Stimulated activated CD8-positive, alpha-beta memory T cell treated with anti-CD3 and anti-CD28 coated beads, Interleukin-4, amount 100 ng/mL, for 1 hour (primary cell): ENCODE data around the gene PRSS12.
A peak's percentile ranks its signal among the peaks of the same experiment; 100 is the strongest.
"Not testable (repeated sequence)": the region's sequence is repeated elsewhere in the genome, so short reads cannot be mapped to it uniquely, and the experiment has no call there.

Source experiments
- DNase-seq, 2 donors: peaks; one replicate each; pipeline ENCODE4 v3.0.0-alpha.2; 2020; ENCODE audit warnings: low read depth in 2 of 2, low spot score in 1 of 2

The PRSS12 gene

GRCh38 chr4:118280501-118281218, 72.1 kb downstream of the PRSS12 start:
- DNase-seq, result no peak

- DNase-seq, result no peak
Measured at GRCh38 chr4:118279920-118280432, 72.8 kb downstream of the PRSS12 start.

GRCh38 chr4:118279328-118279727, 73.5 kb downstream of the PRSS12 start:
- DNase-seq, result no peak

- peak; percentile 89 to 97 for DNase-seq
Measured at GRCh38 chr4:118278473-118279274, 74.1 kb downstream of the PRSS12 start.

- no peak for DNase-seq
Measured at GRCh38 chr4:118277243-118277642, 75.6 kb downstream of the PRSS12 start.

- no peak for DNase-seq
Measured at GRCh38 chr4:118276580-118276979, 76.2 kb downstream of the PRSS12 start.

- no peak for DNase-seq
Measured at GRCh38 chr4:118273642-118274041, 79.2 kb downstream of the PRSS12 start.

GRCh38 chr4:118271788-118272187, 81.0 kb downstream of the PRSS12 start:
- no peak for DNase-seq

GRCh38 chr4:118270492-118270891, 82.3 kb downstream of the PRSS12 start:
- no peak for DNase-seq

GRCh38 chr4:118268780-118269179, 84.0 kb downstream of the PRSS12 start:
- no peak for DNase-seq

- DNase-seq, result not testable (repeated sequence)
Measured at GRCh38 chr4:118266145-118266496, 86.7 kb downstream of the PRSS12 start.

GRCh38 chr4:118265312-118266144, 87.3 kb downstream of the PRSS12 start:
- DNase-seq, result no peak

GRCh38 chr4:118264096-118264495, 88.7 kb downstream of the PRSS12 start:
- no peak for DNase-seq

GRCh38 chr4:118260309-118260708, 92.5 kb downstream of the PRSS12 start:
- DNase-seq, result no peak

GRCh38 chr4:118259111-118259510, 93.7 kb downstream of the PRSS12 start:
- no peak for DNase-seq

- DNase-seq, result no peak
Measured at GRCh38 chr4:118254368-118254767, 98.4 kb downstream of the PRSS12 start.

- DNase-seq, result no peak
Measured at GRCh38 chr4:118249890-118250289, 102.9 kb downstream of the PRSS12 start.

GRCh38 chr4:118237531-118237930, 115.3 kb downstream of the PRSS12 start:
- no peak for DNase-seq

GRCh38 chr4:118235566-118236120, 117.2 kb downstream of the PRSS12 start:
- no peak for DNase-seq
